Peyer's patch (tissue), 4 donors: ENCODE data around the gene SMPDL3A. TPM values are rescaled to one million over a fixed set of nuclear protein-coding genes. Genes with fewer than 3 reads are reported as not detected.

Source experiments
- DNase-seq, 3 donors: peaks; one replicate each; pipeline ENCODE4 v3.0.0-alpha.2; 2017 to 2019
- H3K27ac ChIP-seq, 4 donors: fragments of 200-600 bp; sonication (generic); one replicate each; pipeline ENCODE4 v1.5.1; 2016 to 2019
- H3K27me3 ChIP-seq, 2 donors: fragments of 200-600 bp; sonication (generic); one replicate each; pipeline ENCODE4 v1.5.1; 2019
- H3K36me3 ChIP-seq, 3 donors: fragments of 200-600 bp; sonication (generic); one replicate each; pipeline ENCODE4 v1.5.1; 2016 to 2019
- H3K4me1 ChIP-seq, 4 donors: fragments of 200-600 bp; sonication (generic); one replicate each; pipeline ENCODE4 v1.5.1; 2016 to 2019
- H3K4me3 ChIP-seq, 4 donors: fragments of 200-600 bp; sonication (generic); 1 replicate in 3 of 4; 2 replicates in 1 of 4; pipeline ENCODE4 v1.5.1; 2016 to 2019; ENCODE audit warnings: mild to moderate bottlenecking in 1 of 4
- H3K9me3 ChIP-seq, 4 donors: fragments of 200-600 bp; sonication (generic); one replicate each; pipeline ENCODE4 v1.5.1; 2016 to 2019; ENCODE audit warnings: mild to moderate bottlenecking in 1 of 4
- CTCF ChIP-seq, 6 experiments: fragments of 450-650 bp in 4 of 6; fragments of 200-600 bp in 2 of 6; sonication (generic) in 1 of 6; IDR thresholded peaks; one replicate each; pipeline ENCODE4 v1.5.1; 2017 to 2019; ENCODE audit warnings: antibody characterized with exemption in 6 of 6, mild to moderate bottlenecking in 3 of 6, moderate library complexity in 1 of 6
- POLR2A ChIP-seq, 2 donors: fragments of 450-650 bp; IDR thresholded peaks; one replicate each; pipeline ENCODE4 v1.5.1; 2017; ENCODE audit warnings: antibody characterized with exemption in 2 of 2, mild to moderate bottlenecking in 2 of 2, moderate library complexity in 2 of 2
- total RNA-seq, 4 donors: library from RNA; depleted of rRNA; stranded (reverse); fragments of >200 nt; gene quantifications; one replicate each; pipeline ENCODE4 v1.1.0, GENCODE V29; 2016

The SMPDL3A gene
- total RNA-seq, 4 donors from 2014 or later, result 15.7 to 641 (median 190) TPM

DNA sequence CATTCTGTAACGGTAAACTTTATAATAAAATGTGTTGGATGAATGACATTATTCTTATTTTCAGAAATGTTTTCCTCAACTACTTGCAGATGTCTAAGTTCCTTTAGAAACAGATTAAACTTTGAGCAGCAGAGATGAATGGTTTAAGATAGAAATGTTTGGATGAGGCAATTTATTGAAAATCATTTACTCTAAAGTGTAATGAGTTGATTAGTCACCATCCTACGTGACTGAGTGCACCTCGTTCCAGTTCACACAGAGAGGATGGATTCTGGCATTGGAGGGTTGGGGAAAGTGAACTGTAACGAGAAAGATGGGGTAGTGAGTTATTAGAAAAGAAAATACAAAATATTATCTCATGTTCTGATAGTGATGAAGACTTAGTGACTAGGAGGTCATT lies 28.7 kb downstream of the SMPDL3A start:
- Histone ChIP-seq H3K36me3 (no peaks in the 10 kb centered on the region), H3K27ac (no peak overlapping the region), H3K9me3 (no peaks in the 10 kb centered on the region), H3K4me3 (no peak overlapping the region), H3K27me3 (no peaks in the 10 kb centered on the region), H3K4me1 (no peaks in the 10 kb centered on the region)
- DNase-seq, result no peak
- TF ChIP-seq CTCF (IDR thresholded peaks at IDR 0.05) (no peak), POLR2A (IDR thresholded peaks at IDR 0.05) (no peak)

DNA sequence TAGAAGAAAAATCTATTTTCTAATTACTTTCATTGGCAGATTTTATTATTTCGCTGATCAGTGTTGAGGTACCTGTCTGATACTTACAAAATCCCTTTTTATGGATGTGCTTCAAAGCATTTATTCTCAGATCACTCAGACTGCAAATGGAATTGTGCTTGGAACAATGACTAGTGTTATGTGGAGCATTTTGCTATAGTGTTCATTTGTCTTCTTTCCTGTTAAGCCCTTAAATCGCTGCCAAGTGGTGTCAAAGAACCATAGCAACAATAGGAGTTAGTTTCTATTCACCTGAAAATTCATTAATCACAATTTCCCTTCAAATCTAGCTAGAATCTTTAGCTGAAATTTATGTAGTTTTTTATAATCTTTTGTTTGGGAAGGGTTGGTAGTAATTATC lies 29.8 kb downstream of the SMPDL3A start:
- H3K36me3 ChIP-seq, result no peaks in the 10 kb centered on the region
- no peak for DNase-seq
- H3K4me3 ChIP-seq, result no peak overlapping the region
- H3K27me3 ChIP-seq, result no peaks in the 10 kb centered on the region
- H3K9me3 ChIP-seq, result no peaks in the 10 kb centered on the region
- no peak for TF ChIP-seq POLR2A (IDR thresholded peaks at IDR 0.05)
- TF ChIP-seq CTCF (IDR thresholded peaks at IDR 0.05), result no peak
- H3K27ac ChIP-seq, result no peak overlapping the region
- no peaks in the 10 kb centered on the region for H3K4me1 ChIP-seq

- Histone ChIP-seq H3K4me3 (no peak overlapping the region), H3K27ac (no peak overlapping the region), H3K36me3 (no peaks in the 10 kb centered on the region), H3K9me3 (no peaks in the 10 kb centered on the region), H3K4me1 (no peaks in the 10 kb centered on the region), H3K27me3 (no peaks in the 10 kb centered on the region)
- no peak for DNase-seq
- TF ChIP-seq POLR2A (IDR thresholded peaks at IDR 0.05) (no peak), CTCF (IDR thresholded peaks at IDR 0.05) (no peak)
Measured at GRCh38 chr6:122821095-122821494, 32.0 kb downstream of the SMPDL3A start.

GRCh38 chr6:122825163-122825562 lies 36.1 kb downstream of the SMPDL3A start:
- DNase-seq, result no peak
- no peak for TF ChIP-seq CTCF (IDR thresholded peaks at IDR 0.05)
- TF ChIP-seq POLR2A (IDR thresholded peaks at IDR 0.05), result no peak

DNA sequence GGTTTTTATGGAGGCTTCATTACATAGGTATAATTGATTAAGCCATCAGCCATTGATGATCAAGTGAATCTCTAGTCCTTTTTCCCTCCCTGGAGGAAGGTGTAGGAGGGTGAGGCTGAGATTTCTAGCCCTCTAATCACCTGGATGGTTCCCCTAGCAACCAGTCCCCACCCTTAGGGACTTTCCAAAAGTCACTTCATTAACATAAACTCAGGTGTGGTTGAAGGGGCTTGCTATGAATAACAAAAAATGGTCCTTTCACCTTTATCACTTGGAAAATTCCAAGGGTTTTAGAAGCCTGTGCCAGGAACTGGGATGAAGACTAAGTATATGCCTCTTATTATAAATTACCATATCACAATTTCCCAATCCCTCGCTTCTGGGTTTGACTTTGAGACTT lies 40.4 kb downstream of the SMPDL3A start:
- no peak for TF ChIP-seq CTCF (IDR thresholded peaks at IDR 0.05)
- TF ChIP-seq POLR2A (IDR thresholded peaks at IDR 0.05), result no peak
- Histone ChIP-seq H3K36me3 (no peaks in the 10 kb centered on the region), H3K9me3 (no peaks in the 10 kb centered on the region), H3K4me3 (no peak overlapping the region), H3K4me1 (no peaks in the 10 kb centered on the region), H3K27ac (no peak overlapping the region), H3K27me3 (no peaks in the 10 kb centered on the region)
- DNase-seq, result no peak

More at GRCh38 chr6:122825163-122825562, 36.1 kb downstream of the SMPDL3A start:
- Histone ChIP-seq H3K4me3 (no peak overlapping the region), H3K27ac (no peak overlapping the region), H3K9me3 (no peaks in the 10 kb centered on the region), H3K4me1 (no peaks in the 10 kb centered on the region), H3K36me3 (no peaks in the 10 kb centered on the region), H3K27me3 (no peaks in the 10 kb centered on the region)

GRCh38 chr6:122831511-122831910 lies 42.5 kb downstream of the SMPDL3A start:
- no peak overlapping the region for H3K27ac ChIP-seq
- no peaks in the 10 kb centered on the region for H3K9me3 ChIP-seq
- H3K4me1 ChIP-seq, result no peaks in the 10 kb centered on the region
- H3K27me3 ChIP-seq, result no peaks in the 10 kb centered on the region
- DNase-seq, result no peak
- H3K4me3 ChIP-seq, result no peak overlapping the region
- TF ChIP-seq CTCF (IDR thresholded peaks at IDR 0.05) (no peak), POLR2A (IDR thresholded peaks at IDR 0.05) (no peak)
- H3K36me3 ChIP-seq, result no peaks in the 10 kb centered on the region
